K562 (cell line): Measurements from ENCODE around the gene EYA4. TPM values are rescaled to one million over a fixed set of nuclear protein-coding genes. Genes with fewer than 3 reads are reported as not detected.

Experiments
- ATAC-seq: fragments of 200-7000 bp; cut with Tn5 transposase; 3 replicates; pipeline ENCODE4 v1.9.1; 2020; ENCODE audit warnings: moderate library complexity
- BruUV-seq: library from RNA; stranded (reverse); fragments of 400-500 nt; replicated peaks from 2 replicates; lab custom pipeline; 2021; lab: Mats Ljungman, UMichigan
- CTCF ChIA-PET: fragments of 300-600 bp; formaldehyde crosslinking; extraction: SDS; loops from one replicate; lab custom pipeline; 2021; ENCODE audit warnings: low intra/inter-chr PET ratio; lab: Yijun Ruan, JAX
- POLR2A ChIA-PET: fragments of 300-600, 350-650 bp; sonication (Branson Sonifier 250); formaldehyde crosslinking; extraction: SDS; loops from one replicate; lab custom pipeline; 2021; ENCODE audit warnings: antibody characterized with exemption, inconsistent platforms; lab: Yijun Ruan, JAX
- DNase-seq, 4 experiments: peaks; one replicate each; pipeline versions ENCODE4 v3.0.0 to v3.0.0-alpha.2; 2011 to 2018; ENCODE audit warnings: low spot score in 3 of 4, mixed read lengths in 3 of 4; ENCODE audit errors: extremely low read depth in 1 of 4
- FAIRE-seq: peaks from 2 replicates; lab custom pipeline; 2011; peaks lifted over from hg19 to GRCh38; lab: Jason Lieb, UNC
- H2AFZ ChIP-seq: 2 replicates; pipeline ENCODE4 v1.6.0; 2011; ENCODE audit warnings: low read depth, low read length, control low read depth, inconsistent platforms
- H3K27ac ChIP-seq: fragments of 200-600 bp; 3 replicates; pipeline ENCODE4 v1.8.0; 2011; ENCODE audit warnings: low read depth, mild to moderate bottlenecking, control low read depth, inconsistent platforms, low read length, moderate library complexity, mixed read lengths; ENCODE audit errors: extremely low read depth
- H3K27me3 ChIP-seq, 2 experiments: fragments of 300-600 bp in 1 of 2; 2 replicates in 1 of 2; 3 replicates in 1 of 2; pipeline versions ENCODE4 v1.6.0 to v1.8.0; 2011; ENCODE audit warnings: inconsistent platforms in 2 of 2, low read length in 2 of 2, mild to moderate bottlenecking in 1 of 2, mixed read lengths in 1 of 2, moderate library complexity in 1 of 2; ENCODE audit not compliant: control insufficient read depth in 2 of 2, insufficient read depth in 2 of 2
- H3K36me3 ChIP-seq: fragments of 300-600 bp; 3 replicates; pipeline ENCODE4 v1.8.0; 2011; ENCODE audit warnings: mild to moderate bottlenecking, low read length, inconsistent platforms; ENCODE audit not compliant: control insufficient read depth, insufficient read depth
- H3K4me1 ChIP-seq, 2 experiments: fragments of 200-600 bp in 1 of 2; replicated peaks in 1 of 2; 2 replicates in 1 of 2; 3 replicates in 1 of 2; pipeline versions ENCODE4 v1.5.1 to v1.8.0; 2011; ENCODE audit warnings: inconsistent platforms in 2 of 2, low read length in 2 of 2, mild to moderate bottlenecking in 1 of 2, mixed read lengths in 1 of 2, moderate library complexity in 1 of 2; ENCODE audit not compliant: control insufficient read depth in 2 of 2, insufficient read depth in 2 of 2
- H3K4me2 ChIP-seq: 2 replicates; pipeline ENCODE4 v1.6.1; 2011; ENCODE audit warnings: low read length, control low read depth, inconsistent platforms, mixed read lengths; ENCODE audit not compliant: insufficient read depth
- H3K4me3 ChIP-seq: fragments of 200-600 bp; sonication (generic), shearing (Covaris generic); 2 replicates; pipeline ENCODE4 v1.5.1; 2016; ENCODE audit warnings: control low read depth, inconsistent platforms
- H3K79me2 ChIP-seq: fragments of 200-600 bp; 3 replicates; pipeline ENCODE4 v1.8.0; 2011; ENCODE audit warnings: low read length, inconsistent platforms; ENCODE audit not compliant: control insufficient read depth, insufficient read depth
- H3K9ac ChIP-seq, 2 experiments: 2 replicates each; pipeline versions ENCODE4 v1.6.0 to v1.6.1; 2011; ENCODE audit warnings: low read depth in 2 of 2, low read length in 2 of 2, control low read depth in 1 of 2, inconsistent platforms in 1 of 2, mild to moderate bottlenecking in 1 of 2, mixed read lengths in 1 of 2; ENCODE audit not compliant: insufficient read depth in 1 of 2
- H3K9me1 ChIP-seq: one replicate; pipeline ENCODE4 v1.6.0; 2011; ENCODE audit warnings: inconsistent platforms, mild to moderate bottlenecking, low read length, moderate library complexity; ENCODE audit not compliant: control insufficient read depth, insufficient read depth
- H3K9me3 ChIP-seq: replicated peaks from 2 replicates; pipeline ENCODE4 v1.5.1; 2011; ENCODE audit warnings: low read depth, low read length, inconsistent platforms; ENCODE audit not compliant: control insufficient read depth, insufficient read depth
- H4K20me1 ChIP-seq: replicated peaks from 2 replicates; pipeline ENCODE4 v1.6.1; 2011; ENCODE audit warnings: low read length, inconsistent platforms, mixed read lengths; ENCODE audit not compliant: control insufficient read depth, insufficient read depth
- ADNP ChIP-seq: fragments of 200-800 bp; sonication (Bioruptor generic); IDR thresholded peaks from 2 replicates; pipeline ENCODE4 v1.6.1; 2016; ENCODE audit warnings: missing genetic modification characterization, missing compliant biosample characterization
- DIDO1 ChIP-seq: fragments of 450-650 bp; IDR thresholded peaks from 2 replicates; pipeline ENCODE4 v1.6.1; 2016; ENCODE audit warnings: low read depth, missing biosample characterization, missing genetic modification characterization
- MYNN ChIP-seq, 2 experiments: sonication (generic); formaldehyde crosslinking in 1 of 2; IDR thresholded peaks; 2 replicates each; pipeline versions ENCODE4 v1.5.0 to v1.6.1; 2016 to 2020; ENCODE audit warnings: antibody characterized with exemption in 1 of 2, missing genetic modification reagents in 1 of 2
- POLR2G ChIP-seq: fragments of 200-400 bp; formaldehyde crosslinking; IDR thresholded peaks from 2 replicates; pipeline ENCODE4 v1.6.1; 2017; ENCODE audit warnings: low read depth, mild to moderate bottlenecking, antibody characterized with exemption, low read length, moderate library complexity
- RBM25 ChIP-seq: fragments of 200-400 bp; formaldehyde crosslinking; IDR thresholded peaks from 2 replicates; pipeline ENCODE4 v1.6.1; 2018; ENCODE audit warnings: low read length, low read depth, moderate library complexity; ENCODE audit not compliant: severe bottlenecking
- SMARCA4 ChIP-seq: fragments of 450-650 bp; IDR thresholded peaks from 2 replicates; pipeline ENCODE4 v1.6.1; 2016
- SMARCA5 ChIP-seq: fragments of 450-650 bp; IDR thresholded peaks from 2 replicates; pipeline ENCODE4 v1.6.1; 2016
- TCFL5 ChIP-seq: fragments of 250-450 bp; sonication (Bioruptor Pico); conservative IDR thresholded peaks from 2 replicates; pipeline ENCODE4 v1.6.1; 2021; ENCODE audit warnings: mild to moderate bottlenecking, moderate library complexity, matching md5 sums
- XRCC3 ChIP-seq: fragments of 450-650 bp; IDR thresholded peaks from 2 replicates; pipeline ENCODE4 v1.6.1; 2017; ENCODE audit warnings: mild to moderate bottlenecking, moderate library complexity
- ZNF121 ChIP-seq: sonication (generic); formaldehyde crosslinking; conservative IDR thresholded peaks from 2 replicates; pipeline ENCODE4 v1.8.0; 2022; ENCODE audit warnings: missing genetic modification reagents
- WGBS: fragments of 100-300 bp; shearing (Covaris generic); methylation state at CpG from one replicate; pipeline ENCODE4 v1.1.6; 2016; ENCODE audit warnings: low coverage, mixed read lengths; ENCODE audit not compliant: insufficient coverage; ENCODE audit errors: missing lambda C conversion rate; 5-methylcytosine and 5-hydroxymethylcytosine counted together
- in situ Hi-C: fragments of 300-500 bp; cut with MboI; formaldehyde crosslinking; loops from 4 replicates; pipeline ENCODE4 v1.15.0; 2018; ENCODE audit warnings: inconsistent platforms, mixed read lengths
- intact Hi-C: fragments of 100-400 bp; cut with micrococcal nuclease; formaldehyde crosslinking; loops from 2 replicates; pipeline ENCODE4 v1.14.2; 2022
- polyA plus RNA-seq, 8 experiments: library from polyadenylated mRNA; depleted of rRNA in 4 of 8; stranded (reverse) in 5 of 8; unstranded in 3 of 8; fragments of >200 nt; fragmentation: Nextera tagmentation in 2 of 8; fragmentation: Illumina TruSeq in 1 of 8; extraction: Ambion mirVana in 2 of 8; extraction: Trizol in 1 of 8; gene quantifications; 2 replicates each; pipeline versions ENCODE4 v1.2.1 to v1.2.3, GENCODE V29; 2011 to 2014; ENCODE audit warnings: inconsistent platforms in 1 of 8, missing spikeins in 1 of 8
- total RNA-seq, 7 experiments: library from RNA; depleted of rRNA in 6 of 7; stranded (reverse); fragments of >200 nt in 6 of 7; fragmentation: Illumina TruSeq in 2 of 7; extraction: Trizol in 2 of 7; gene quantifications; 2 replicates each; pipeline versions ENCODE4 v1.2.1 to v1.2.3, GENCODE V29; 2011 to 2021; ENCODE audit warnings: low replicate concordance in 1 of 7
- TF ChIP-seq, protein P1 (sequence below): fragments of 200-800 bp; sonication (Bioruptor generic); IDR thresholded peaks from 2 replicates; pipeline ENCODE4 v1.6.1; 2016; ENCODE audit warnings: missing genetic modification characterization, missing compliant biosample characterization
- TF ChIP-seq, protein P2 (sequence below): sonication (generic); formaldehyde crosslinking; IDR thresholded peaks from 2 replicates; pipeline ENCODE4 v1.8.0; 2023; ENCODE audit warnings: mild to moderate bottlenecking, missing genetic modification reagents

The EYA4 gene
- total and polyA plus RNA-seq, 9 of the 15 experiments (the other 6 are each of a cell fraction or from before 2014, with no cell fraction given), result 0.03 to 0.04 TPM; not detected in 7

DNA sequence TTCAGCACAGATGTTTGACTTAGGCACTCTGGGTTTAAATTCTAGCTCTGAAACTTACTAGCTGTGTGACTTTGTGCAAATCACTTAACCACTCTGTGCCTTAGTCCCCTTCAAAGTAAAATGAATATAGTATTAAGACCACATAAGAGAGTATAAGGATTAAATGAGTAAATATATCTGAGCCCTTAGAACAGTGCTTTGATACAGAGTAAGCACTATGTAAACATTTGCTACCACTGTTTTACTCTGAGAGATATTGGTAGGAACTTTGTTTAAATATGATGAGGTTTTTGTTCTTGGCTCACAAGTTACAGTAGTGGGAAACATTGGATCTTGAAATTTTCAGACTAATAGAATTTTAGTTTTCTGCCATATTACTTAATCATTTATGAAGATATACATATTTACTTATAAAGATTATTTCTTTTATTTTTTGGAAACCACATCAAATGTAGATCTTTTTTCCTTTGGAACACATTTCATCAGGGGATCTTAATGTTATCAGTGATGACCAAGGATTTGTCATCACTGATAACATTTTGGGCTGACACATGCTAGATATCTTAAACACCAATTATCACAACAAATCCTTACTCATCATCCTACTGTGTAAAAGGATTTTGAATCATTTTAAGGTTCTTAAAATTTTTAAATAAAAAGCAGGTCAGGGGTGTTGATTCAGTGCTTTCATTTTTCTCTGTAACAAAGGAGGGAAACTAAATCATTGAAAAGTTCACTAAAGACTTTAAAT lies 226.2 kb downstream of the EYA4 start:
- FAIRE-seq, result no peak

DNA sequence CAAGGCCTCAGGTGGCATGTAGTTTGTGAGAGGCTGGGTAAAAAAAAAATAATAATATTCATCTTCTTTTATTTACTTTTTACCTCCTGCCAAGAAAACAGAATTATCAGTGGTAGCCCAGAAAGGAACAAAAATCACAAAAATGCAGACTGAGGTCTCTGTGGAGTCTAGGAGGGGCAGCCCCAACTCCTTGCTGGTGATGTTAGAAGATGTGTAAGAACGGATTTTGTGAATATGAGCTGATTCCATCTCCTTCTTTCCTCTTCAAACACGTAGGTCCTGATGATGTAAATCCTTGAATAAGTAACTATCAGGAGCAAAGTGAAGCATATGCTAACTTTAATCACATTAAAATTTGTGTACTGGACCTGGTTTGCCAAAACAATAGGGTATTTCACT lies 226.8 kb downstream of the EYA4 start:
- H3K27me3 ChIP-seq, result no peaks in the 10 kb centered on the region
- no peaks in the 10 kb centered on the region for H3K36me3 ChIP-seq
- WGBS, result 0% methylated on average over 2 of the region's 2 CpGs
- no peak overlapping the region for H3K9ac ChIP-seq
- no peak overlapping the region for H2AFZ ChIP-seq
- ChIA-PET CTCF (no interaction called here), POLR2A (no interaction called here)
- no peaks in the 10 kb centered on the region for H3K4me1 ChIP-seq
- in situ Hi-C loops, result no loop called here
- H3K79me2 ChIP-seq, result no peaks in the 10 kb centered on the region
- H3K9me3 ChIP-seq, result no peaks in the 10 kb centered on the region
- H3K4me3 ChIP-seq, result no peak overlapping the region
- H3K9me1 ChIP-seq, result no peaks in the 10 kb centered on the region
- FAIRE-seq, result no peak
- H4K20me1 ChIP-seq, result no peaks in the 10 kb centered on the region
- no peak for ATAC-seq
- no peak overlapping the region for H3K4me2 ChIP-seq
- intact Hi-C loops, result no loop called here
- BruUV-seq, result no TSS peak
- H3K27ac ChIP-seq, result no peak overlapping the region
- DNase-seq, result no peak
- TF ChIP-seq XRCC3, result no peak
- no peak for TF ChIP-seq POLR2G
- TF ChIP-seq MYNN (IDR thresholded peaks at IDR 0.05), result no peak
- no peak for TF ChIP-seq MYNN (CRISPR knock-in tag; IDR thresholded peaks at IDR 0.05)
- no peak for TF ChIP-seq SMARCA4
- TF ChIP-seq ZNF121, result no peak
- TF ChIP-seq, protein P1, sequence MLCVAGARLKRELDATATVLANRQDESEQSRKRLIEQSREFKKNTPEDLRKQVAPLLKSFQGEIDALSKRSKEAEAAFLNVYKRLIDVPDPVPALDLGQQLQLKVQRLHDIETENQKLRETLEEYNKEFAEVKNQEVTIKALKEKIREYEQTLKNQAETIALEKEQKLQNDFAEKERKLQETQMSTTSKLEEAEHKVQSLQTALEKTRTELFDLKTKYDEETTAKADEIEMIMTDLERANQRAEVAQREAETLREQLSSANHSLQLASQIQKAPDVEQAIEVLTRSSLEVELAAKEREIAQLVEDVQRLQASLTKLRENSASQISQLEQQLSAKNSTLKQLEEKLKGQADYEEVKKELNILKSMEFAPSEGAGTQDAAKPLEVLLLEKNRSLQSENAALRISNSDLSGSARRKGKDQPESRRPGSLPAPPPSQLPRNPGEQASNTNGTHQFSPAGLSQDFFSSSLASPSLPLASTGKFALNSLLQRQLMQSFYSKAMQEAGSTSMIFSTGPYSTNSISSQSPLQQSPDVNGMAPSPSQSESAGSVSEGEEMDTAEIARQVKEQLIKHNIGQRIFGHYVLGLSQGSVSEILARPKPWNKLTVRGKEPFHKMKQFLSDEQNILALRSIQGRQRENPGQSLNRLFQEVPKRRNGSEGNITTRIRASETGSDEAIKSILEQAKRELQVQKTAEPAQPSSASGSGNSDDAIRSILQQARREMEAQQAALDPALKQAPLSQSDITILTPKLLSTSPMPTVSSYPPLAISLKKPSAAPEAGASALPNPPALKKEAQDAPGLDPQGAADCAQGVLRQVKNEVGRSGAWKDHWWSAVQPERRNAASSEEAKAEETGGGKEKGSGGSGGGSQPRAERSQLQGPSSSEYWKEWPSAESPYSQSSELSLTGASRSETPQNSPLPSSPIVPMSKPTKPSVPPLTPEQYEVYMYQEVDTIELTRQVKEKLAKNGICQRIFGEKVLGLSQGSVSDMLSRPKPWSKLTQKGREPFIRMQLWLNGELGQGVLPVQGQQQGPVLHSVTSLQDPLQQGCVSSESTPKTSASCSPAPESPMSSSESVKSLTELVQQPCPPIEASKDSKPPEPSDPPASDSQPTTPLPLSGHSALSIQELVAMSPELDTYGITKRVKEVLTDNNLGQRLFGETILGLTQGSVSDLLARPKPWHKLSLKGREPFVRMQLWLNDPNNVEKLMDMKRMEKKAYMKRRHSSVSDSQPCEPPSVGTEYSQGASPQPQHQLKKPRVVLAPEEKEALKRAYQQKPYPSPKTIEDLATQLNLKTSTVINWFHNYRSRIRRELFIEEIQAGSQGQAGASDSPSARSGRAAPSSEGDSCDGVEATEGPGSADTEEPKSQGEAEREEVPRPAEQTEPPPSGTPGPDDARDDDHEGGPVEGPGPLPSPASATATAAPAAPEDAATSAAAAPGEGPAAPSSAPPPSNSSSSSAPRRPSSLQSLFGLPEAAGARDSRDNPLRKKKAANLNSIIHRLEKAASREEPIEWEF (CRISPR knock-in tag), result no peak

More for the DNA sequence above, 226.2 kb downstream of the EYA4 start:
- intact Hi-C loops (no loop called here), in situ Hi-C loops (no loop called here)
- no peak overlapping the region for H3K4me2 ChIP-seq
- no peak overlapping the region for H3K27ac ChIP-seq
- H3K9me1 ChIP-seq, result no peaks in the 10 kb centered on the region
- H3K27me3 ChIP-seq, result no peaks in the 10 kb centered on the region
- no peak overlapping the region for H3K4me3 ChIP-seq
- H4K20me1 ChIP-seq, result no peaks in the 10 kb centered on the region
- DNase-seq (no peak), ATAC-seq (no peak)
- no peaks in the 10 kb centered on the region for H3K4me1 ChIP-seq
- H3K9me3 ChIP-seq, result no peaks in the 10 kb centered on the region
- H2AFZ ChIP-seq, result no peak overlapping the region
- no peak overlapping the region for H3K9ac ChIP-seq
- no peaks in the 10 kb centered on the region for H3K36me3 ChIP-seq
- TF ChIP-seq ADNP (tag) (no peak), SMARCA5 (no peak), XRCC3 (no peak), RBM25 (peak; percentile 25), TCFL5 (no peak), DIDO1 (tag) (no peak)
- TF ChIP-seq, protein P2, sequence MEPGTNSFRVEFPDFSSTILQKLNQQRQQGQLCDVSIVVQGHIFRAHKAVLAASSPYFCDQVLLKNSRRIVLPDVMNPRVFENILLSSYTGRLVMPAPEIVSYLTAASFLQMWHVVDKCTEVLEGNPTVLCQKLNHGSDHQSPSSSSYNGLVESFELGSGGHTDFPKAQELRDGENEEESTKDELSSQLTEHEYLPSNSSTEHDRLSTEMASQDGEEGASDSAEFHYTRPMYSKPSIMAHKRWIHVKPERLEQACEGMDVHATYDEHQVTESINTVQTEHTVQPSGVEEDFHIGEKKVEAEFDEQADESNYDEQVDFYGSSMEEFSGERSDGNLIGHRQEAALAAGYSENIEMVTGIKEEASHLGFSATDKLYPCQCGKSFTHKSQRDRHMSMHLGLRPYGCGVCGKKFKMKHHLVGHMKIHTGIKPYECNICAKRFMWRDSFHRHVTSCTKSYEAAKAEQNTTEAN (CRISPR knock-in tag), result no peak
- POLR2A ChIA-PET, result no interaction called here
- no peaks in the 10 kb centered on the region for H3K79me2 ChIP-seq
- CTCF ChIA-PET, result no interaction called here
- BruUV-seq, result no TSS peak
